ENCODE measurements around the gene NAT16.

- TF ChIP-seq EZH2 (IDR thresholded peaks at IDR 0.05; ENCODE audit: low read depth, low read length, severe bottlenecking) = no peak
- no peak for TF ChIP-seq FOSL1 (IDR thresholded peaks at IDR 0.05; ENCODE audit: insufficient read depth, low read depth, low read length)
- no peak for TF ChIP-seq CHD1 (IDR thresholded peaks at IDR 0.05; ENCODE audit: low read depth, low read length)
- no peak for TF ChIP-seq POLR2AphosphoS5 (IDR thresholded peaks at IDR 0.05; ENCODE audit: low read depth, low read length)
- TF ChIP-seq EP300 (IDR thresholded peaks at IDR 0.05; ENCODE audit: borderline replicate concordance in 1 of 2, low read depth in 2 of 2, low read length in 2 of 2) = no peak
- no peak for TF ChIP-seq SIN3A (conservative IDR thresholded peaks at IDR 0.05 in 1 of 2, IDR thresholded peaks at IDR 0.05 in 1 of 2; ENCODE audit: low read depth in 1 of 2, low read length in 2 of 2)
- no peak for TF ChIP-seq POLR2A (IDR thresholded peaks at IDR 0.05; ENCODE audit: control extremely low read depth in 1 of 2, low read depth in 2 of 2, low read length in 2 of 2)
- TF ChIP-seq, protein P1, sequence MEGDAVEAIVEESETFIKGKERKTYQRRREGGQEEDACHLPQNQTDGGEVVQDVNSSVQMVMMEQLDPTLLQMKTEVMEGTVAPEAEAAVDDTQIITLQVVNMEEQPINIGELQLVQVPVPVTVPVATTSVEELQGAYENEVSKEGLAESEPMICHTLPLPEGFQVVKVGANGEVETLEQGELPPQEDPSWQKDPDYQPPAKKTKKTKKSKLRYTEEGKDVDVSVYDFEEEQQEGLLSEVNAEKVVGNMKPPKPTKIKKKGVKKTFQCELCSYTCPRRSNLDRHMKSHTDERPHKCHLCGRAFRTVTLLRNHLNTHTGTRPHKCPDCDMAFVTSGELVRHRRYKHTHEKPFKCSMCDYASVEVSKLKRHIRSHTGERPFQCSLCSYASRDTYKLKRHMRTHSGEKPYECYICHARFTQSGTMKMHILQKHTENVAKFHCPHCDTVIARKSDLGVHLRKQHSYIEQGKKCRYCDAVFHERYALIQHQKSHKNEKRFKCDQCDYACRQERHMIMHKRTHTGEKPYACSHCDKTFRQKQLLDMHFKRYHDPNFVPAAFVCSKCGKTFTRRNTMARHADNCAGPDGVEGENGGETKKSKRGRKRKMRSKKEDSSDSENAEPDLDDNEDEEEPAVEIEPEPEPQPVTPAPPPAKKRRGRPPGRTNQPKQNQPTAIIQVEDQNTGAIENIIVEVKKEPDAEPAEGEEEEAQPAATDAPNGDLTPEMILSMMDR (IDR thresholded peaks at IDR 0.05; ENCODE audit: control extremely low read depth in 1 of 3, insufficient read depth in 1 of 3, low read depth in 1 of 3, low read length in 3 of 3) = no peak
- TF ChIP-seq GTF2F1 (IDR thresholded peaks at IDR 0.05; ENCODE audit: borderline replicate concordance, low read depth, low read length) = no peak
- no peak for TF ChIP-seq KDM5A (IDR thresholded peaks at IDR 0.05; ENCODE audit: low read length)
- TF ChIP-seq CREB1 (IDR thresholded peaks at IDR 0.05) = no peak
- TF ChIP-seq, protein P2, sequence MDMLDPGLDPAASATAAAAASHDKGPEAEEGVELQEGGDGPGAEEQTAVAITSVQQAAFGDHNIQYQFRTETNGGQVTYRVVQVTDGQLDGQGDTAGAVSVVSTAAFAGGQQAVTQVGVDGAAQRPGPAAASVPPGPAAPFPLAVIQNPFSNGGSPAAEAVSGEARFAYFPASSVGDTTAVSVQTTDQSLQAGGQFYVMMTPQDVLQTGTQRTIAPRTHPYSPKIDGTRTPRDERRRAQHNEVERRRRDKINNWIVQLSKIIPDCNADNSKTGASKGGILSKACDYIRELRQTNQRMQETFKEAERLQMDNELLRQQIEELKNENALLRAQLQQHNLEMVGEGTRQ (IDR thresholded peaks at IDR 0.05; ENCODE audit: low read length) = no peak
- no peak for TF ChIP-seq CEBPB (IDR thresholded peaks at IDR 0.05; ENCODE audit: low read depth, low read length)
- no peak for TF ChIP-seq HDAC2 (IDR thresholded peaks at IDR 0.05; ENCODE audit: borderline replicate concordance in 1 of 2, low read depth in 2 of 2, low read length in 2 of 2)
These were observed 45.6 kb downstream of the NAT16 start for GRCh38 chr7:101134399-101134980.

Measured in H1 (cell line).